Stomach (tissue), 9 donors: Measurements from ENCODE around the gene MAD2L1BP. TPM values are rescaled to one million over a fixed set of nuclear protein-coding genes. Genes with fewer than 3 reads are reported as not detected.

Experiments
- DNase-seq, 2 donors: peaks; one replicate each; pipeline versions ENCODE4 v3.0.0 to v3.0.0-alpha.2; 2013 to 2019
- H3K27ac ChIP-seq, 5 donors: fragments of 200-600 bp in 4 of 5; sonication (generic) in 4 of 5; one replicate each; pipeline ENCODE4 v1.5.1; 2013 to 2019; ENCODE audit warnings: mild to moderate bottlenecking in 1 of 5, moderate library complexity in 1 of 5
- H3K27me3 ChIP-seq, 3 donors: fragments of 200-600 bp; sonication (generic); one replicate each; pipeline ENCODE4 v1.5.1; 2017 to 2019; ENCODE audit warnings: mixed run types in 1 of 3
- H3K36me3 ChIP-seq, 4 donors: fragments of 200-600 bp; sonication (generic); 1 replicate in 3 of 4; 2 replicates in 1 of 4; pipeline ENCODE4 v1.5.1; 2016 to 2019
- H3K4me1 ChIP-seq, 4 donors: fragments of 200-600 bp; sonication (generic); one replicate each; pipeline ENCODE4 v1.5.1; 2016 to 2019
- H3K4me3 ChIP-seq, 4 donors: fragments of 200-600 bp; sonication (generic) in 3 of 4; one replicate each; pipeline ENCODE4 v1.5.1; 2016 to 2019; ENCODE audit warnings: mild to moderate bottlenecking in 1 of 4
- H3K9me3 ChIP-seq, 4 donors: fragments of 200-600 bp; sonication (generic); one replicate each; pipeline ENCODE4 v1.5.1; 2016 to 2019
- CTCF ChIP-seq, 7 experiments: fragments of 450-650 bp in 4 of 7; fragments of 200-600 bp in 3 of 7; sonication (generic) in 3 of 7; IDR thresholded peaks; one replicate each; pipeline ENCODE4 v1.5.1; 2016 to 2019; ENCODE audit warnings: antibody characterized with exemption in 7 of 7, control low read depth in 2 of 7, mild to moderate bottlenecking in 1 of 7
- EP300 ChIP-seq: sonication (generic); formaldehyde crosslinking; IDR thresholded peaks from one replicate; pipeline ENCODE4 v1.6.1; 2017; ENCODE audit warnings: antibody characterized with exemption
- POLR2A ChIP-seq, 4 donors: fragments of 450-650 bp; IDR thresholded peaks; one replicate each; pipeline ENCODE4 v1.6.1; 2016; ENCODE audit warnings: antibody characterized with exemption in 4 of 4, control low read depth in 2 of 4, mild to moderate bottlenecking in 1 of 4, moderate library complexity in 1 of 4
- POLR2AphosphoS5 ChIP-seq, 3 donors: sonication (generic); formaldehyde crosslinking; IDR thresholded peaks; one replicate each; pipeline ENCODE4 v1.6.1; 2016; ENCODE audit warnings: antibody characterized with exemption in 3 of 3
- WGBS, 5 donors: extraction: QIAGEN DNeasy Blood & Tissue Kit in 3 of 5; methylation state at CpG; one replicate each; pipeline versions ENCODE4 v1.1.5 to v1.1.7; 2013 to 2018; 5-methylcytosine and 5-hydroxymethylcytosine counted together
- intact Hi-C: fragments of 100-400 bp; cut with DNase I; formaldehyde crosslinking; loops from one replicate; pipeline ENCODE4 v1.15.1; 2023; ENCODE audit warnings: low total_unique reads
- polyA plus RNA-seq, 3 donors: library from polyadenylated mRNA; stranded (reverse); fragments of 200-250 nt; gene quantifications; one replicate each; pipeline ENCODE4 v1.2.3, GENCODE V29; 2013
- total RNA-seq, 5 donors: library from RNA; depleted of rRNA; stranded (reverse); fragments of >200 nt; gene quantifications; one replicate each; pipeline versions ENCODE4 v1.1.0 to v1.2.3, GENCODE V29; 2014 to 2016
- donor health status: healthy with polysubstance abuse.
- donor health status: Bipolar disorder and iron deficiency.
- donor health status: healthy.

MAD2L1BP gene
- total and polyA plus RNA-seq, 8 donors, result 7.8 to 282 (median 22.6) TPM

GRCh38 chr6:43600595-43600994 is 35.0 kb upstream of the MAD2L1BP start:
- no peaks in the 10 kb centered on the region for H3K4me1 ChIP-seq
- peaks cover 15 to 84% (median 73%) of the 10 kb centered on the region in 4 donors for H3K36me3 ChIP-seq
- WGBS, 5 donors, result 92 to 97% (median 94%) methylated on average over 2 of the region's 2 CpGs
- no peaks in the 10 kb centered on the region for H3K9me3 ChIP-seq
- no peak overlapping the region for H3K4me3 ChIP-seq
- H3K27ac ChIP-seq, result no peak overlapping the region
- intact Hi-C loops, result no loop called here
- no peak for DNase-seq
- TF ChIP-seq POLR2AphosphoS5 (IDR thresholded peaks at IDR 0.05), result no peak
- TF ChIP-seq POLR2A (IDR thresholded peaks at IDR 0.05), result no peak
- TF ChIP-seq CTCF (IDR thresholded peaks at IDR 0.05), result no peak
- no peak for TF ChIP-seq EP300
- H3K27me3 ChIP-seq, result no peaks in the 10 kb centered on the region

GRCh38 chr6:43604174-43604573 is 31.5 kb upstream of the MAD2L1BP start:
- no peak overlapping the region for H3K27ac ChIP-seq
- peaks cover 0 to 13% (median 0%) of the 10 kb centered on the region in 4 donors for H3K4me1 ChIP-seq
- peaks cover 22 to 83% (median 70%) of the 10 kb centered on the region in 4 donors for H3K36me3 ChIP-seq
- no peak overlapping the region for H3K4me3 ChIP-seq
- 91 to 100% (median 94%) methylated on average over 2 of the region's 2 CpGs for WGBS, 5 donors
- TF ChIP-seq CTCF (IDR thresholded peaks at IDR 0.05), result no peak
- no peak for TF ChIP-seq POLR2A (IDR thresholded peaks at IDR 0.05)
- no peak for TF ChIP-seq POLR2AphosphoS5 (IDR thresholded peaks at IDR 0.05)
- TF ChIP-seq EP300, result no peak
- H3K9me3 ChIP-seq, result no peaks in the 10 kb centered on the region
- no peak for DNase-seq
- intact Hi-C loops, result no loop called here
- no peaks in the 10 kb centered on the region for H3K27me3 ChIP-seq

- Histone ChIP-seq H3K27ac (no peak overlapping the region), H3K4me3 (no peak overlapping the region), H3K27me3 (no peaks in the 10 kb centered on the region), H3K36me3 (peaks cover 29 to 79% (median 71%) of the 10 kb centered on the region in 4 donors), H3K9me3 (no peaks in the 10 kb centered on the region), H3K4me1 (peaks cover 0 to 13% (median 0%) of the 10 kb centered on the region in 4 donors)
- intact Hi-C loops, result no loop called here
- 84 to 95% (median 92%) methylated on average over 2 of the region's 2 CpGs for WGBS, 5 donors
- DNase-seq, result no peak
- TF ChIP-seq EP300 (no peak), POLR2AphosphoS5 (IDR thresholded peaks at IDR 0.05) (no peak), CTCF (IDR thresholded peaks at IDR 0.05) (no peak), POLR2A (IDR thresholded peaks at IDR 0.05) (no peak)
Observed at GRCh38 chr6:43606019-43606418, 29.6 kb upstream of the MAD2L1BP start.

DNA sequence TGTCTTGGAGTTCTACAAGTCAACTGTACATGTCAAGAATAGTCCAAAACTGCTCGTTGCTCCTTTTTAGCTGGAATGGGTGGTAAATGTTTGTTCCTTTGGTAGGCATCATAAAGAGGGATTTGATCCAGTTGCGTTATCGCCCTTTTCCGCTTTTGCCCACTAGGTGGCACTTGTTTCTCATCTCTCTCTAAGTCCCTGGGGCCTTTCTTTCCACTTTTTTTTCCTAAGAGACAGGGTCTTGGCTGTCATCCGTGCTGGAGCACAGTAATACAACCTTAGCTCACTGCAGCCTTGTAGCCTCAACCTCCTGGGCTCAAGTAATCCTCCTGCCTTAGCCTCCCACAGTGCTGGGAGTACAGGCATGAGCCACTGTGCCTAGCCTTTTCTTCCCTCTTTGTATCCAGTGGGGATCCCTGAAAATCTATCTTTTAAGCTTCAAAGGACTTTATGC is 27.3 kb upstream of the MAD2L1BP start:
- H3K27me3 ChIP-seq, result no peaks in the 10 kb centered on the region
- no peaks in the 10 kb centered on the region for H3K9me3 ChIP-seq
- H3K4me1 ChIP-seq, result peaks cover 0 to 13% (median 0%) of the 10 kb centered on the region in 4 donors
- no peak overlapping the region for H3K4me3 ChIP-seq
- peaks cover 23 to 78% (median 64%) of the 10 kb centered on the region in 4 donors for H3K36me3 ChIP-seq
- DNase-seq, result peak; percentile 76 to 89
- TF ChIP-seq CTCF (IDR thresholded peaks at IDR 0.05), result peak in 5 of 7 experiments; percentile 58 to 83 (median 69)
- no peak for TF ChIP-seq EP300
- TF ChIP-seq POLR2AphosphoS5 (IDR thresholded peaks at IDR 0.05), result peak in 1 of 3 donors; percentile 6
- 0 to 6% (median 3%) methylated on average over 5 of the region's 5 CpGs for WGBS, 5 donors
- H3K27ac ChIP-seq, result peak overlapping the region in 1 of 5 donors; percentile 1
- intact Hi-C loops, result no loop called here
